GM06990 (cell line): ENCODE results near the gene CEBPA.
"Not testable (repeated sequence)": the region's sequence is repeated elsewhere in the genome, so short reads cannot be mapped to it uniquely, and the experiment has no call there.

Experiments
- DNase-seq: peaks from one replicate; pipeline ENCODE4 v3.0.0-alpha.2; 2011; ENCODE audit not compliant: insufficient read length; ENCODE audit errors: extremely low read depth
- H3K27me3 ChIP-seq: replicated peaks from 2 replicates; pipeline ENCODE4 v1.6.0; 2011; ENCODE audit warnings: low read length; ENCODE audit not compliant: control insufficient read depth, insufficient read depth
- H3K36me3 ChIP-seq: 2 replicates; pipeline ENCODE4 v1.5.1; 2011; ENCODE audit warnings: low read length; ENCODE audit not compliant: control insufficient read depth, insufficient read depth
- H3K4me3 ChIP-seq: replicated peaks from 2 replicates; pipeline ENCODE4 v1.5.1; 2011; ENCODE audit warnings: low read depth, mild to moderate bottlenecking, control low read depth, low read length
- CTCF ChIP-seq: IDR thresholded peaks from 2 replicates; pipeline ENCODE4 v1.5.1; 2011; ENCODE audit warnings: low read length, control low read depth, mild to moderate bottlenecking, inconsistent platforms; ENCODE audit not compliant: insufficient read depth, poor library complexity, severe bottlenecking

CEBPA gene

GRCh38 chr19:33323093-33323820, 20.9 kb upstream of the CEBPA start:
- no peaks in the 10 kb centered on the region for H3K27me3 ChIP-seq
- H3K4me3 ChIP-seq: no peak overlapping the region
- no peak for TF ChIP-seq CTCF
- no peak for DNase-seq
- no peaks in the 10 kb centered on the region for H3K36me3 ChIP-seq

GRCh38 chr19:33320636-33321035, 18.3 kb upstream of the CEBPA start:
- TF ChIP-seq CTCF: no peak
- no peak for DNase-seq
- H3K27me3 ChIP-seq: no peaks in the 10 kb centered on the region
- no peak overlapping the region for H3K4me3 ChIP-seq
- no peaks in the 10 kb centered on the region for H3K36me3 ChIP-seq

GRCh38 chr19:33317991-33318390, 15.7 kb upstream of the CEBPA start:
- H3K36me3 ChIP-seq, H3K27me3 ChIP-seq, DNase-seq, H3K4me3 ChIP-seq: not testable (repeated sequence)

- H3K36me3 ChIP-seq: no peaks in the 10 kb centered on the region
- no peak for DNase-seq
- no peak for TF ChIP-seq CTCF
Measured at GRCh38 chr19:33317517-33317916, 15.2 kb upstream of the CEBPA start.

GRCh38 chr19:33316541-33317264, 14.4 kb upstream of the CEBPA start:
- no peak for TF ChIP-seq CTCF
- DNase-seq: no peak
- Histone ChIP-seq H3K4me3 (no peak overlapping the region), H3K36me3 (no peaks in the 10 kb centered on the region), H3K27me3 (no peaks in the 10 kb centered on the region)

More at GRCh38 chr19:33317517-33317916, 15.2 kb upstream of the CEBPA start:
- Histone ChIP-seq H3K27me3 (no peaks in the 10 kb centered on the region), H3K4me3 (no peak overlapping the region)

GRCh38 chr19:33312808-33313207, 10.5 kb upstream of the CEBPA start:
- DNase-seq, H3K36me3 ChIP-seq, H3K4me3 ChIP-seq, H3K27me3 ChIP-seq: not testable (repeated sequence)
